HG03103 (cell line): ENCODE measurements around the gene SETBP1.

Experiments
- ATAC-seq: cut with Tn5 transposase; IDR thresholded peaks from one replicate; pipeline ENCODE4 v1.9.1; 2021; ENCODE audit warnings: low read depth; ENCODE audit not compliant: unreplicated experiment

Gene SETBP1

GRCh38 chr18:44680273-44681075 lies at the start of gene SETBP1:
SETBP1 (plus strand) TSS chr18:44680888; CDS start chr18:44701347, 20,459 bp downstream.
- no peak for ATAC-seq

GRCh38 chr18:44632469-44633145 lies 48.1 kb upstream of the SETBP1 start:
- no peak for ATAC-seq

- no peak for ATAC-seq
These were observed 45.1 kb upstream of the SETBP1 start for GRCh38 chr18:44635546-44635945.

- peak; percentile 78 for ATAC-seq
These were observed 44.4 kb upstream of the SETBP1 start for GRCh38 chr18:44636241-44636640.

GRCh38 chr18:44637210-44638033 lies 43.3 kb upstream of the SETBP1 start:
- no peak for ATAC-seq

- no peak for ATAC-seq
These were observed 42.6 kb upstream of the SETBP1 start for GRCh38 chr18:44638034-44638540.

- no peak for ATAC-seq
These were observed 41.9 kb upstream of the SETBP1 start for GRCh38 chr18:44638811-44639210.

- ATAC-seq: no peak
These were observed 37.7 kb upstream of the SETBP1 start for GRCh38 chr18:44643004-44643403.

- no peak for ATAC-seq
These were observed 29.2 kb upstream of the SETBP1 start for GRCh38 chr18:44651478-44651877.

GRCh38 chr18:44651918-44652572 lies 28.6 kb upstream of the SETBP1 start:
- no peak for ATAC-seq

- ATAC-seq: no peak
These were observed 28.0 kb upstream of the SETBP1 start for GRCh38 chr18:44652722-44653121.

GRCh38 chr18:44654573-44654972 lies 26.1 kb upstream of the SETBP1 start:
- ATAC-seq: no peak

- ATAC-seq: no peak
These were observed 25.3 kb upstream of the SETBP1 start for GRCh38 chr18:44655435-44655834.

- ATAC-seq: no peak
These were observed 20.9 kb upstream of the SETBP1 start for GRCh38 chr18:44659771-44660170.

GRCh38 chr18:44668270-44668975 lies 12.3 kb upstream of the SETBP1 start:
- ATAC-seq: no peak

- ATAC-seq: no peak
These were observed 8.8 kb upstream of the SETBP1 start for GRCh38 chr18:44671914-44672313.

GRCh38 chr18:44672506-44672905 lies 8.2 kb upstream of the SETBP1 start:
- ATAC-seq: no peak

GRCh38 chr18:44673256-44673880 lies 7.3 kb upstream of the SETBP1 start:
- no peak for ATAC-seq

- ATAC-seq: no peak
These were observed 2.8 kb upstream of the SETBP1 start for GRCh38 chr18:44677933-44678332.
